ENCODE measurements around the gene SLC37A1.

Gene SLC37A1

GRCh38 chr21:42515708-42516502 is 2.3 kb downstream of the SLC37A1 start:
- H3K27ac ChIP-seq (ENCODE audit: low read depth, low read length): no peak overlapping the region
- peaks cover 8% of the 10 kb centered on the region for H3K36me3 ChIP-seq (ENCODE audit: control insufficient read depth, insufficient read depth, low read length)
- no peak overlapping the region for H3K9ac ChIP-seq (ENCODE audit: low read length)
- H3K27me3 ChIP-seq (ENCODE audit: control insufficient read depth, insufficient read depth, low read length): no peaks in the 10 kb centered on the region
- H3K4me3 ChIP-seq (ENCODE audit: low read length): no peak overlapping the region
- no peaks in the 10 kb centered on the region for H3K4me1 ChIP-seq (ENCODE audit: control insufficient read depth, insufficient read depth, low read length)

- Histone ChIP-seq H3K27me3 (ENCODE audit: control insufficient read depth, insufficient read depth, low read length) (no peaks in the 10 kb centered on the region), H3K9ac (ENCODE audit: low read length) (no peak overlapping the region), H3K27ac (ENCODE audit: low read depth, low read length) (no peak overlapping the region), H3K4me1 (ENCODE audit: control insufficient read depth, insufficient read depth, low read length) (no peaks in the 10 kb centered on the region), H3K36me3 (ENCODE audit: control insufficient read depth, insufficient read depth, low read length) (peaks cover 12% of the 10 kb centered on the region), H3K4me3 (ENCODE audit: low read length) (no peak overlapping the region)
Measured at GRCh38 chr21:42518215-42518614, 4.6 kb downstream of the SLC37A1 start.

- H3K27ac ChIP-seq (ENCODE audit: low read depth, low read length): no peak overlapping the region
- H3K27me3 ChIP-seq (ENCODE audit: control insufficient read depth, insufficient read depth, low read length): no peaks in the 10 kb centered on the region
- H3K9ac ChIP-seq (ENCODE audit: low read length): no peak overlapping the region
- H3K36me3 ChIP-seq (ENCODE audit: control insufficient read depth, insufficient read depth, low read length): peaks cover 12% of the 10 kb centered on the region
- no peaks in the 10 kb centered on the region for H3K4me1 ChIP-seq (ENCODE audit: control insufficient read depth, insufficient read depth, low read length)
- no peak overlapping the region for H3K4me3 ChIP-seq (ENCODE audit: low read length)
Measured at GRCh38 chr21:42518626-42519025, 5.0 kb downstream of the SLC37A1 start.

- no peaks in the 10 kb centered on the region for H3K27me3 ChIP-seq (ENCODE audit: control insufficient read depth, insufficient read depth, low read length)
- H3K27ac ChIP-seq (ENCODE audit: low read depth, low read length): no peak overlapping the region
- H3K4me1 ChIP-seq (ENCODE audit: control insufficient read depth, insufficient read depth, low read length): peaks cover 13% of the 10 kb centered on the region
- no peak overlapping the region for H3K9ac ChIP-seq (ENCODE audit: low read length)
- H3K4me3 ChIP-seq (ENCODE audit: low read length): no peak overlapping the region
- H3K36me3 ChIP-seq (ENCODE audit: control insufficient read depth, insufficient read depth, low read length): peaks cover 12% of the 10 kb centered on the region
Measured at GRCh38 chr21:42520628-42521253, 7.1 kb downstream of the SLC37A1 start.

- Histone ChIP-seq H3K27ac (ENCODE audit: low read depth, low read length) (no peak overlapping the region), H3K4me1 (ENCODE audit: control insufficient read depth, insufficient read depth, low read length) (peaks cover 19% of the 10 kb centered on the region), H3K4me3 (ENCODE audit: low read length) (no peak overlapping the region), H3K36me3 (ENCODE audit: control insufficient read depth, insufficient read depth, low read length) (peaks cover 12% of the 10 kb centered on the region), H3K9ac (ENCODE audit: low read length) (no peak overlapping the region), H3K27me3 (ENCODE audit: control insufficient read depth, insufficient read depth, low read length) (no peaks in the 10 kb centered on the region)
Measured at GRCh38 chr21:42521384-42521783, 7.7 kb downstream of the SLC37A1 start.

GRCh38 chr21:42521805-42522204 is 8.2 kb downstream of the SLC37A1 start:
- peaks cover 21% of the 10 kb centered on the region for H3K4me1 ChIP-seq (ENCODE audit: control insufficient read depth, insufficient read depth, low read length)
- no peak overlapping the region for H3K27ac ChIP-seq (ENCODE audit: low read depth, low read length)
- no peak overlapping the region for H3K9ac ChIP-seq (ENCODE audit: low read length)
- H3K36me3 ChIP-seq (ENCODE audit: control insufficient read depth, insufficient read depth, low read length): peaks cover 12% of the 10 kb centered on the region
- no peaks in the 10 kb centered on the region for H3K27me3 ChIP-seq (ENCODE audit: control insufficient read depth, insufficient read depth, low read length)
- H3K4me3 ChIP-seq (ENCODE audit: low read length): no peak overlapping the region

GRCh38 chr21:42522271-42522670 is 8.6 kb downstream of the SLC37A1 start:
- no peak overlapping the region for H3K9ac ChIP-seq (ENCODE audit: low read length)
- H3K4me1 ChIP-seq (ENCODE audit: control insufficient read depth, insufficient read depth, low read length): peaks cover 21% of the 10 kb centered on the region
- peaks cover 12% of the 10 kb centered on the region for H3K36me3 ChIP-seq (ENCODE audit: control insufficient read depth, insufficient read depth, low read length)
- no peaks in the 10 kb centered on the region for H3K27me3 ChIP-seq (ENCODE audit: control insufficient read depth, insufficient read depth, low read length)
- no peak overlapping the region for H3K4me3 ChIP-seq (ENCODE audit: low read length)
- no peak overlapping the region for H3K27ac ChIP-seq (ENCODE audit: low read depth, low read length)

- H3K27ac ChIP-seq (ENCODE audit: low read depth, low read length): no peak overlapping the region
- peaks cover 21% of the 10 kb centered on the region for H3K4me1 ChIP-seq (ENCODE audit: control insufficient read depth, insufficient read depth, low read length)
- no peak overlapping the region for H3K9ac ChIP-seq (ENCODE audit: low read length)
- H3K4me3 ChIP-seq (ENCODE audit: low read length): no peak overlapping the region
- peaks cover 12% of the 10 kb centered on the region for H3K36me3 ChIP-seq (ENCODE audit: control insufficient read depth, insufficient read depth, low read length)
- H3K27me3 ChIP-seq (ENCODE audit: control insufficient read depth, insufficient read depth, low read length): no peaks in the 10 kb centered on the region
Measured at GRCh38 chr21:42522771-42523170, 9.1 kb downstream of the SLC37A1 start.

- Histone ChIP-seq H3K9ac (ENCODE audit: low read length) (no peak overlapping the region), H3K36me3 (ENCODE audit: control insufficient read depth, insufficient read depth, low read length) (peaks cover 10% of the 10 kb centered on the region), H3K4me3 (ENCODE audit: low read length) (no peak overlapping the region), H3K27me3 (ENCODE audit: control insufficient read depth, insufficient read depth, low read length) (no peaks in the 10 kb centered on the region), H3K27ac (ENCODE audit: low read depth, low read length) (no peak overlapping the region), H3K4me1 (ENCODE audit: control insufficient read depth, insufficient read depth, low read length) (peaks cover 21% of the 10 kb centered on the region)
Measured at GRCh38 chr21:42523211-42523610, 9.6 kb downstream of the SLC37A1 start.

GRCh38 chr21:42523941-42524340 is 10.3 kb downstream of the SLC37A1 start:
- H3K4me3 ChIP-seq (ENCODE audit: low read length): no peak overlapping the region
- H3K9ac ChIP-seq (ENCODE audit: low read length): no peak overlapping the region
- H3K27ac ChIP-seq (ENCODE audit: low read depth, low read length): peak overlapping the region; percentile 47
- peaks cover 6% of the 10 kb centered on the region for H3K36me3 ChIP-seq (ENCODE audit: control insufficient read depth, insufficient read depth, low read length)
- peaks cover 21% of the 10 kb centered on the region for H3K4me1 ChIP-seq (ENCODE audit: control insufficient read depth, insufficient read depth, low read length)
- H3K27me3 ChIP-seq (ENCODE audit: control insufficient read depth, insufficient read depth, low read length): no peaks in the 10 kb centered on the region

GRCh38 chr21:42524341-42525028 is 10.8 kb downstream of the SLC37A1 start:
- peaks cover 6% of the 10 kb centered on the region for H3K36me3 ChIP-seq (ENCODE audit: control insufficient read depth, insufficient read depth, low read length)
- peak overlapping the region; percentile 58 for H3K4me3 ChIP-seq (ENCODE audit: low read length)
- H3K4me1 ChIP-seq (ENCODE audit: control insufficient read depth, insufficient read depth, low read length): peaks cover 21% of the 10 kb centered on the region
- no peaks in the 10 kb centered on the region for H3K27me3 ChIP-seq (ENCODE audit: control insufficient read depth, insufficient read depth, low read length)
- H3K27ac ChIP-seq (ENCODE audit: low read depth, low read length): peak overlapping the region; percentile 47
- H3K9ac ChIP-seq (ENCODE audit: low read length): no peak overlapping the region

GRCh38 chr21:42525029-42525581 is 11.5 kb downstream of the SLC37A1 start:
- peak overlapping the region; percentile 58 for H3K4me3 ChIP-seq (ENCODE audit: low read length)
- H3K27ac ChIP-seq (ENCODE audit: low read depth, low read length): peak overlapping the region; percentile 47
- no peaks in the 10 kb centered on the region for H3K27me3 ChIP-seq (ENCODE audit: control insufficient read depth, insufficient read depth, low read length)
- peaks cover 6% of the 10 kb centered on the region for H3K36me3 ChIP-seq (ENCODE audit: control insufficient read depth, insufficient read depth, low read length)
- peaks cover 21% of the 10 kb centered on the region for H3K4me1 ChIP-seq (ENCODE audit: control insufficient read depth, insufficient read depth, low read length)
- H3K9ac ChIP-seq (ENCODE audit: low read length): no peak overlapping the region
